Ovary (tissue), 3 donors: Measurements from ENCODE around the gene PAM.
"Not testable (repeated sequence)": the region's sequence is repeated elsewhere in the genome, so short reads cannot be mapped to it uniquely, and the experiment has no call there.

ENCODE experiments used
- CTCF ChIP-seq, 3 donors: fragments of 450-650 bp in 2 of 3; fragments of 200-600 bp in 1 of 3; IDR thresholded peaks; one replicate each; pipeline versions ENCODE4 v1.5.1 to v1.8.0; 2016 to 2022; ENCODE audit warnings: antibody characterized with exemption in 3 of 3, mild to moderate bottlenecking in 1 of 3
- POLR2A ChIP-seq: fragments of 450-650 bp; IDR thresholded peaks from one replicate; pipeline ENCODE4 v1.6.1; 2017; ENCODE audit warnings: antibody characterized with exemption, mild to moderate bottlenecking, moderate library complexity
- donor health status: DM: no; HTN: no; CAD: no.

DNA sequence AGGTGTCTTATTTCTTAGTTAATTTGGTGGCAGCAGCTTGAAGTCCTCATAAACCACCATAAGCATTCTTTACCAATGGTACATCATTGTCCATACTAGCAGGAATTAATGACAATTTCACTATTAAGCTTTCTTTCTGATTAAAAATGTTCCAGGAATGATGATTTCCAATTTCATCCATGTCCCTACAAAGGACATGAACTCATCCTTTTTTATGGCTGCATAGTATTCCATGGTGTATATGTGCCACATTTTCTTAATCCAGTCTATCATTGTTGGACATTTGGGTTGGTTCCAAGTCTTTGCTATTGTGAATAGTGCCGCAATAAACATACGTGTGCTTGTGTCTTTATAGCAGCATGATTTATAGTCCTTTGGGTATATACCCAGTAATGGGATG, 152.0 kb downstream of the PAM start:
- not testable (repeated sequence) for TF ChIP-seq CTCF (IDR thresholded peaks at IDR 0.05); POLR2A
